Right atrium auricular region (tissue), 2 donors: ENCODE data around the gene BEGAIN. TPM values are rescaled to one million over a fixed set of nuclear protein-coding genes. Genes with fewer than 3 reads are reported as not detected.

Source experiments
- DNase-seq: peaks from one replicate; pipeline ENCODE4 v3.0.0-alpha.2; 2019; ENCODE audit warnings: low spot score
- H3K27ac ChIP-seq, 2 donors: fragments of 200-600 bp; sonication (generic); 1 replicate in 1 of 2; 2 replicates in 1 of 2; pipeline ENCODE4 v1.5.1; 2016 to 2019
- H3K27me3 ChIP-seq, 2 donors: fragments of 200-600 bp; sonication (generic); one replicate each; pipeline versions ENCODE4 v1.5.1 to v1.6.0; 2017 to 2019
- H3K36me3 ChIP-seq: fragments of 200-600 bp; sonication (generic); one replicate; pipeline ENCODE4 v1.5.1; 2016
- H3K4me1 ChIP-seq, 2 donors: fragments of 200-600 bp; sonication (generic); one replicate each; pipeline versions ENCODE4 v1.5.1 to v1.6.0; 2017 to 2019
- H3K4me3 ChIP-seq, 2 donors: fragments of 200-600 bp; sonication (generic); 1 replicate in 1 of 2; 2 replicates in 1 of 2; pipeline ENCODE4 v1.5.1; 2017 to 2019; ENCODE audit warnings: mild to moderate bottlenecking in 1 of 2, moderate library complexity in 1 of 2
- H3K9me3 ChIP-seq, 2 donors: fragments of 200-600 bp; sonication (generic); one replicate each; pipeline ENCODE4 v1.5.1; 2019
- CTCF ChIP-seq, 2 donors: fragments of 200-600 bp; sonication (generic); IDR thresholded peaks; one replicate each; pipeline ENCODE4 v1.5.1; 2019; ENCODE audit warnings: antibody characterized with exemption in 2 of 2
- total RNA-seq, 2 donors: library from RNA; depleted of rRNA; stranded (reverse); fragments of >200 nt; gene quantifications; one replicate each; pipeline ENCODE4 v1.1.0, GENCODE V29; 2016

Gene BEGAIN
- total RNA-seq, 2 donors from 2014 or later: 0.93 to 5.7 TPM

DNA sequence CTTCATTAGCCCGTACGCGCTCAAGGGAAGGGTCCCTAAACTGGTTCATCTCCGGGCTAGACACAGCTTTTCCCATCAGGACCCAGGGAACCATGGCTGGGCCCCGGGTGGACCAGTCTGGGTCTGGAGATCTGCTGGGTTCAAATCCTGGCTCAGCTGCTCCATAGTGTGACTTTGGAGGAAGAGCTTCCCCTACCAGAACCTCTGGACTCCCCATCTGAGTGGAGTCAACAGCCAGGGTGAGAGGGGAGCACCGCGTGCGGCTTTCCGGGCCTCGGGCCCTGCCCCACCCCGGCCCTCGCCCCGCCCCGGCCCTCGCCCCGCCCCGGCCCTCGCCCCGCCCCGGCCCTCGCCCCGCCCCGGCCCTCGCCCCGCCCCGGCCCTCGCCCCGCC, 41.2 kb downstream of the BEGAIN start:
- peak overlapping the region; percentile 16 to 46 for H3K4me3 ChIP-seq
- peak overlapping the region in 1 of 2 donors; percentile 51 for H3K27ac ChIP-seq
- no peaks in the 10 kb centered on the region for H3K9me3 ChIP-seq
- no peaks in the 10 kb centered on the region for H3K27me3 ChIP-seq
- DNase-seq: no peak
- TF ChIP-seq CTCF (IDR thresholded peaks at IDR 0.05): no peak
- no peaks in the 10 kb centered on the region for H3K36me3 ChIP-seq
- H3K4me1 ChIP-seq: no peaks in the 10 kb centered on the region

GRCh38 chr14:100545359-100545758, 41.9 kb downstream of the BEGAIN start:
- TF ChIP-seq CTCF (IDR thresholded peaks at IDR 0.05): no peak
- no peaks in the 10 kb centered on the region for H3K36me3 ChIP-seq
- no peak overlapping the region for H3K27ac ChIP-seq
- H3K4me3 ChIP-seq: no peak overlapping the region
- no peaks in the 10 kb centered on the region for H3K4me1 ChIP-seq
- H3K9me3 ChIP-seq: no peaks in the 10 kb centered on the region
- no peaks in the 10 kb centered on the region for H3K27me3 ChIP-seq
- no peak for DNase-seq

GRCh38 chr14:100544506-100545141, 42.6 kb downstream of the BEGAIN start:
- TF ChIP-seq CTCF (IDR thresholded peaks at IDR 0.05): no peak
- Histone ChIP-seq H3K27me3 (no peaks in the 10 kb centered on the region), H3K4me3 (no peak overlapping the region), H3K27ac (no peak overlapping the region), H3K36me3 (no peaks in the 10 kb centered on the region), H3K9me3 (no peaks in the 10 kb centered on the region), H3K4me1 (no peaks in the 10 kb centered on the region)
- no peak for DNase-seq

DNA sequence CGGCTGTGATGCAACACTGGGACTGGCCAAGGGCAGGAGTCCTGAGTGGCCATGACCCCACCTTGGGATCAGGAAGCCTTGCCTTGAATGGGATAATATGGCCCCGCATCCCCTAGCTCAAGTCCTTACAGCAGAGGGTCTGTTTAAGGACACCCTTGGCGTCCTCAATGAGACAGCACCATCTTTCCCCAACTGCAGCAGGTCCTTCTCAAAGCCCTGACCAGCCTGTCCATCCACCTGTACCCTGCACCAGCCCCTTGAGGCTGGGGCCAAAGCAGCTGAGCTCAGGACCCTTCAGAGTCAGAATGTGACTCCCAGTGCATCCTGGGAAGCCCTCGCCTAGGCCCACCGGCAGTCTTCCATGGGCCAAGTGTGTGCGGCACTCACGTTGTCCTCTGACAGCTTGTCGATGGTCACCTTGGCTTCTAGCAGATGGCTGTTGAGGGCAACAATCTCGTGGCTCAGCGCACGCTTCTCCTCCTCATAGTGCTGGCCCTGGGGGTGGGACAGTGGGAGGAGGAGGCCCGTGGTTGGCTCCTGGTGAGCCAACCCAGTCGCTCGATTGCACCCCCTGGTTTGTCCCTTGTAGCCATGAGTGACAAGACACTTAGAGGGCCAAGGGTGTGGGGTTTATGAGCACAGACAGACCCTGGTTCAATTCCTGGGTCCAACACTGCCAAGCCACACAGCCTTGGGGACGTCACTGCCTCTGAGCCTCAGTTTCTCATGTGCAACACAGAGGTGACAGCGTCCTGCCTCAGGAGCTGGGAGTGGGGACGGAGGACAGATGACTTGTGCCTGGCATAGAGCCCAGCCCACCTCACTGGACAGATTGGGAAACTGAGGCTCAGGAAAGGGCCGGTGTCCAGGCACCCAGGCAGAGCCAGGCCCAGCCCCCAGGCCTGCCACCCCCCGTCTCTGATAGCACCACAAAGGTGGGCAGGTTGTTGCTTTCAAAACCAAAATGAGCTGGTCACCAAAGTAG, 43.5 kb downstream of the BEGAIN start:
- Histone ChIP-seq H3K36me3 (no peaks in the 10 kb centered on the region), H3K9me3 (no peaks in the 10 kb centered on the region), H3K4me1 (no peaks in the 10 kb centered on the region), H3K4me3 (no peak overlapping the region), H3K27ac (no peak overlapping the region), H3K27me3 (no peaks in the 10 kb centered on the region)
- DNase-seq: no peak
- TF ChIP-seq CTCF (IDR thresholded peaks at IDR 0.05): no peak

DNA sequence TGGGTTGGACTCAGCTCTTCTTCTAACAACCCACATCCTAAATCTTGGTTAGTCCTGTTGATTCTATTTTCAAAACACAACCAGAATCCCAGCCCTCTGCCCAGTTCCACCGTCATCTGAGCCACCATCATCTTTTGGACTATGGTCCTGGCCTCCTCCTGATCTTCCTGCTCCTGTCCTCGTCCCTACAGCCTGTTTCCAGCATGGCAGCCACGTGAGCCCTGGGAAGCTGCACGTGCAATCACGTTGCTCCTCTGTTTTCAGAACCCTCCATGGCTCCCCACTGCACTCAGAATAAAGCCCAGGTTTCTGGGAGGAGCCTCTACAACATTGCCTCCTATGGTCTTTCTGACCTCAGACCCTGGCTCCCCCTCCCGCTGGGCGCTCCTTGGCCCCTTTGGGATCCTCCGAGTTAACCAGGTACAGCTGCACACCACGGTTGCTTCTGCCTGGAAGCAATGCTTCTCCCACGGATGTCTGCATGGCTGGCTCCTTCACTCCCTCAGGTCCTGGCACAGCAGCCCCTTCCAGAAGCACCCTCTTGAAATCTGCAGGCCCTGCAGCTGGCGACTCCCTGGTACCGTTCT, 44.5 kb downstream of the BEGAIN start:
- Histone ChIP-seq H3K27me3 (no peaks in the 10 kb centered on the region), H3K4me3 (no peak overlapping the region), H3K4me1 (no peaks in the 10 kb centered on the region), H3K27ac (no peak overlapping the region), H3K36me3 (no peaks in the 10 kb centered on the region), H3K9me3 (no peaks in the 10 kb centered on the region)
- TF ChIP-seq CTCF (IDR thresholded peaks at IDR 0.05): no peak
- DNase-seq: no peak
